ENCODE results near the gene BMP8A. TPM values are rescaled to one million over a fixed set of nuclear protein-coding genes. Genes with fewer than 3 reads are reported as not detected.

The BMP8A gene
- total RNA-seq, 1 experiment from 2014 or later, result 4.1 TPM

DNA sequence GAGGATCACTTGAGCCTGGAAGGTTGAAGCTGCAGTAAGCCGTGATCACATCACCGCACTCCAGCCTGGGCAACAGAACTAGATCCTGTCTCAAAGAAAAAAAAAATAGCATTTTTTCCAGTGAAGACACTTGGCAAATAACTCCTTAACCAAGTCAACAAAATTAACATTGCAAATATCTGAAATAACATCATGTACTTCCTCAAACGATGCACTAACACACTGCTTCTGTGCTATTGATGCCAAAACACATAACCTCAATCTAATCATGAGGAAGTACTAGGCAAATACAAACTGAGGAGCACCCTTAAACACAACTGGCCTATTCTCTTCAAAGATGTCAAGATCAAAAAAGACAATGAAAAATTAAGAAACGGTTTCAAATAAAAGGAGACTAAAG lies 52.9 kb downstream of the BMP8A start:
- ATAC-seq (no peak), DNase-seq (ENCODE audit: low read depth, low spot score) (no peak)
- intact Hi-C loops (cut with micrococcal nuclease), result no loop called here
- ChIA-PET CTCF (no interaction called here), RAD21 (ENCODE audit: low non-redundant PET in 1 of 2, low total read pairs in 2 of 2, uncharacterized antibody in 2 of 2, unreplicated experiment in 2 of 2) (no interaction called here), POLR2A (no interaction called here)
- no peak overlapping the region for H2AFZ ChIP-seq (ENCODE audit: low read depth, low read length, poor library complexity, severe bottlenecking)
- H3K9ac ChIP-seq (ENCODE audit: low read length), result no peak overlapping the region
- no TSS peak for BruUV-seq (replicated peaks)
- no peak overlapping the region for H3K27ac ChIP-seq (ENCODE audit: low read depth, low read length)
- no peak overlapping the region for H3K4me3 ChIP-seq (replicated peaks in 1 of 2; ENCODE audit: low read depth in 1 of 2, low read length in 2 of 2)
- no peaks in the 10 kb centered on the region for H3K4me1 ChIP-seq (ENCODE audit: control insufficient read depth in 1 of 2, insufficient read depth in 2 of 2, low read length in 2 of 2)
- H3K9me3 ChIP-seq (ENCODE audit: control insufficient read depth in 1 of 2, insufficient read depth in 1 of 2, low read depth in 1 of 2, low read length in 2 of 2), result no peaks in the 10 kb centered on the region
- no peak overlapping the region for H3K4me2 ChIP-seq (ENCODE audit: low read length)
- no peaks in the 10 kb centered on the region for H3K79me2 ChIP-seq (ENCODE audit: insufficient read depth, low read length)
- H3K27me3 ChIP-seq (ENCODE audit: insufficient read depth, low read length), result no peaks in the 10 kb centered on the region
- H3K9me2 ChIP-seq (ENCODE audit: insufficient read depth), result no peaks in the 10 kb centered on the region
- H3K36me3 ChIP-seq (ENCODE audit: control insufficient read depth in 1 of 2, insufficient read depth in 2 of 2, low read length in 2 of 2), result peaks cover 10 to 13% of the 10 kb centered on the region in 2 experiments; a peak in 1 of 4 replicates
- no peak for TF ChIP-seq ELF1 (IDR thresholded peaks at IDR 0.05; ENCODE audit: borderline replicate concordance, low read depth)
- TF ChIP-seq EGR1 (IDR thresholded peaks at IDR 0.05; ENCODE audit: low read depth), result no peak
- TF ChIP-seq, protein P1, sequence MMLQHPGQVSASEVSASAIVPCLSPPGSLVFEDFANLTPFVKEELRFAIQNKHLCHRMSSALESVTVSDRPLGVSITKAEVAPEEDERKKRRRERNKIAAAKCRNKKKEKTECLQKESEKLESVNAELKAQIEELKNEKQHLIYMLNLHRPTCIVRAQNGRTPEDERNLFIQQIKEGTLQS (IDR thresholded peaks at IDR 0.05), result no peak
- TF ChIP-seq FOSL1 (IDR thresholded peaks at IDR 0.05; ENCODE audit: low read depth), result no peak
- H4K20me1 ChIP-seq (ENCODE audit: insufficient read depth), result no peaks in the 10 kb centered on the region

DNA sequence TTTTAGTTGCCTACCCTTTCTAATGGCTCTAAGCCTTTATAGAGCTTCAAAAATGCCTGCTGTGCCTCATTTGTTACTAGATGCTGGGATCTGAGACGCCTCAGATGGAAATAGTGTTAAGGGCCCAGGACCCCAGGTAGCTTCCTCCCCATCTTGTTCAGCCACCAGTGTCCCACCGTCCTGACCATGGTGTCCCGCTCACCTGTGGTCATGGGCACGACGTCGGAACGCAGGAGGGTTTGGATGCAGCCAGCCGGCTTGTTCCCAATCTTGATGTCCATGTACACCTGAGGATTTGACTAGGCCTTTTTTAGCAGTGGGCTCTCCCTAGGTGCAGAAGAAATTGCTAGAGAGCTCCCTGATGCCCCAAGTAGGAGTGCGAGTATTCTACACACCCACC lies 54.1 kb downstream of the BMP8A start:
- Histone ChIP-seq H3K4me2 (ENCODE audit: low read length) (no peak overlapping the region), H4K20me1 (ENCODE audit: insufficient read depth) (no peaks in the 10 kb centered on the region), H3K27me3 (ENCODE audit: insufficient read depth, low read length) (no peaks in the 10 kb centered on the region), H3K36me3 (ENCODE audit: control insufficient read depth in 1 of 2, insufficient read depth in 2 of 2, low read length in 2 of 2) (peaks cover 10 to 13% of the 10 kb centered on the region in 2 experiments; a peak in 1 of 4 replicates), H3K4me1 (ENCODE audit: control insufficient read depth in 1 of 2, insufficient read depth in 2 of 2, low read length in 2 of 2) (no peaks in the 10 kb centered on the region), H3K9ac (ENCODE audit: low read length) (no peak overlapping the region), H3K4me3 (replicated peaks in 1 of 2; ENCODE audit: low read depth in 1 of 2, low read length in 2 of 2) (no peak overlapping the region), H3K9me2 (ENCODE audit: insufficient read depth) (no peaks in the 10 kb centered on the region), H2AFZ (ENCODE audit: low read depth, low read length, poor library complexity, severe bottlenecking) (no peak overlapping the region), H3K79me2 (ENCODE audit: insufficient read depth, low read length) (no peaks in the 10 kb centered on the region), H3K27ac (ENCODE audit: low read depth, low read length) (no peak overlapping the region), H3K9me3 (ENCODE audit: control insufficient read depth in 1 of 2, insufficient read depth in 1 of 2, low read depth in 1 of 2, low read length in 2 of 2) (no peaks in the 10 kb centered on the region)
- ChIA-PET RAD21 (ENCODE audit: low non-redundant PET in 1 of 2, low total read pairs in 2 of 2, uncharacterized antibody in 2 of 2, unreplicated experiment in 2 of 2) (no interaction called here), POLR2A (no interaction called here), CTCF (no interaction called here)
- no peak for DNase-seq (ENCODE audit: low read depth, low spot score)
- ATAC-seq, result no peak
- no TSS peak for BruUV-seq (replicated peaks)
- intact Hi-C loops (cut with micrococcal nuclease), result no loop called here
- TF ChIP-seq ELF1 (IDR thresholded peaks at IDR 0.05; ENCODE audit: borderline replicate concordance, low read depth) (no peak), ZFX (IDR thresholded peaks at IDR 0.05) (no peak), CBX3 (IDR thresholded peaks at IDR 0.05; ENCODE audit: low read depth) (no peak), EGR1 (IDR thresholded peaks at IDR 0.05; ENCODE audit: low read depth) (no peak), YY1 (IDR thresholded peaks at IDR 0.05; ENCODE audit: extremely low read depth, insufficient replicate concordance, low read depth, low read length) (no peak), CEBPB (IDR thresholded peaks at IDR 0.05; ENCODE audit: low read depth) (no peak), SP1 (IDR thresholded peaks at IDR 0.05; ENCODE audit: low read depth) (no peak), RAD21 (IDR thresholded peaks at IDR 0.05; ENCODE audit: low read depth) (no peak), JUND (IDR thresholded peaks at IDR 0.05) (no peak), EZH2 (IDR thresholded peaks at IDR 0.05) (no peak), POLR2AphosphoS5 (IDR thresholded peaks at IDR 0.05; ENCODE audit: low read depth, low read length) (no peak)
- TF ChIP-seq, protein P2, sequence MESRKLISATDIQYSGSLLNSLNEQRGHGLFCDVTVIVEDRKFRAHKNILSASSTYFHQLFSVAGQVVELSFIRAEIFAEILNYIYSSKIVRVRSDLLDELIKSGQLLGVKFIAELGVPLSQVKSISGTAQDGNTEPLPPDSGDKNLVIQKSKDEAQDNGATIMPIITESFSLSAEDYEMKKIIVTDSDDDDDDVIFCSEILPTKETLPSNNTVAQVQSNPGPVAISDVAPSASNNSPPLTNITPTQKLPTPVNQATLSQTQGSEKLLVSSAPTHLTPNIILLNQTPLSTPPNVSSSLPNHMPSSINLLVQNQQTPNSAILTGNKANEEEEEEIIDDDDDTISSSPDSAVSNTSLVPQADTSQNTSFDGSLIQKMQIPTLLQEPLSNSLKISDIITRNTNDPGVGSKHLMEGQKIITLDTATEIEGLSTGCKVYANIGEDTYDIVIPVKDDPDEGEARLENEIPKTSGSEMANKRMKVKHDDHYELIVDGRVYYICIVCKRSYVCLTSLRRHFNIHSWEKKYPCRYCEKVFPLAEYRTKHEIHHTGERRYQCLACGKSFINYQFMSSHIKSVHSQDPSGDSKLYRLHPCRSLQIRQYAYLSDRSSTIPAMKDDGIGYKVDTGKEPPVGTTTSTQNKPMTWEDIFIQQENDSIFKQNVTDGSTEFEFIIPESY (IDR thresholded peaks at IDR 0.05; ENCODE audit: extremely low read depth, insufficient replicate concordance, low read length), result no peak
- TF ChIP-seq, protein P1 (IDR thresholded peaks at IDR 0.05), result no peak
- TF ChIP-seq, protein P3, sequence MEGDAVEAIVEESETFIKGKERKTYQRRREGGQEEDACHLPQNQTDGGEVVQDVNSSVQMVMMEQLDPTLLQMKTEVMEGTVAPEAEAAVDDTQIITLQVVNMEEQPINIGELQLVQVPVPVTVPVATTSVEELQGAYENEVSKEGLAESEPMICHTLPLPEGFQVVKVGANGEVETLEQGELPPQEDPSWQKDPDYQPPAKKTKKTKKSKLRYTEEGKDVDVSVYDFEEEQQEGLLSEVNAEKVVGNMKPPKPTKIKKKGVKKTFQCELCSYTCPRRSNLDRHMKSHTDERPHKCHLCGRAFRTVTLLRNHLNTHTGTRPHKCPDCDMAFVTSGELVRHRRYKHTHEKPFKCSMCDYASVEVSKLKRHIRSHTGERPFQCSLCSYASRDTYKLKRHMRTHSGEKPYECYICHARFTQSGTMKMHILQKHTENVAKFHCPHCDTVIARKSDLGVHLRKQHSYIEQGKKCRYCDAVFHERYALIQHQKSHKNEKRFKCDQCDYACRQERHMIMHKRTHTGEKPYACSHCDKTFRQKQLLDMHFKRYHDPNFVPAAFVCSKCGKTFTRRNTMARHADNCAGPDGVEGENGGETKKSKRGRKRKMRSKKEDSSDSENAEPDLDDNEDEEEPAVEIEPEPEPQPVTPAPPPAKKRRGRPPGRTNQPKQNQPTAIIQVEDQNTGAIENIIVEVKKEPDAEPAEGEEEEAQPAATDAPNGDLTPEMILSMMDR (IDR thresholded peaks at IDR 0.05 in 2 of 3, conservative IDR thresholded peaks at IDR 0.05 in 1 of 3; ENCODE audit: borderline replicate concordance in 1 of 3, insufficient read depth in 1 of 3, low read depth in 2 of 3, low read length in 2 of 3), result no peak

All from HCT116 (cell line).